Measurements from ENCODE around the gene ZMAT3.
A peak's percentile ranks its signal among the peaks of the same experiment; 100 is the strongest.

ZMAT3 gene

GRCh38 chr3:179091113-179091512, 19.5 kb upstream of the ZMAT3 start:
- Histone ChIP-seq H3K27me3 (ENCODE audit: control insufficient read depth in 5 of 5, insufficient read depth in 4 of 5, low read length in 5 of 5) (no peaks in the 10 kb centered on the region), H3K9me3 (ENCODE audit: control insufficient read depth in 5 of 5, low read length in 5 of 5) (no peaks in the 10 kb centered on the region), H3K4me1 (ENCODE audit: control insufficient read depth in 5 of 5, insufficient read depth in 5 of 5, low read length in 5 of 5) (no peaks in the 10 kb centered on the region), H3K36me3 (ENCODE audit: control insufficient read depth in 5 of 5, insufficient read depth in 5 of 5, low read length in 5 of 5) (no peaks in the 10 kb centered on the region), H3K27ac (ENCODE audit: low read depth, low read length) (no peak overlapping the region), H3K4me3 (ENCODE audit: low read depth in 1 of 5, low read length in 5 of 5) (no peak overlapping the region), H3K9ac (ENCODE audit: low read length in 5 of 5) (no peak overlapping the region)

GRCh38 chr3:179088306-179088705, 16.7 kb upstream of the ZMAT3 start:
- H3K36me3 ChIP-seq (ENCODE audit: control insufficient read depth in 5 of 5, insufficient read depth in 5 of 5, low read length in 5 of 5): no peaks in the 10 kb centered on the region
- no peaks in the 10 kb centered on the region for H3K9me3 ChIP-seq (ENCODE audit: control insufficient read depth in 5 of 5, low read length in 5 of 5)
- no peaks in the 10 kb centered on the region for H3K4me1 ChIP-seq (ENCODE audit: control insufficient read depth in 5 of 5, insufficient read depth in 5 of 5, low read length in 5 of 5)
- no peak overlapping the region for H3K9ac ChIP-seq (ENCODE audit: low read length in 5 of 5)
- no peak overlapping the region for H3K27ac ChIP-seq (ENCODE audit: low read depth, low read length)
- no peaks in the 10 kb centered on the region for H3K27me3 ChIP-seq (ENCODE audit: control insufficient read depth in 5 of 5, insufficient read depth in 4 of 5, low read length in 5 of 5)
- H3K4me3 ChIP-seq (ENCODE audit: low read depth in 1 of 5, low read length in 5 of 5): no peak overlapping the region

GRCh38 chr3:179083977-179084376, 12.4 kb upstream of the ZMAT3 start:
- no peaks in the 10 kb centered on the region for H3K4me1 ChIP-seq (ENCODE audit: control insufficient read depth in 5 of 5, insufficient read depth in 5 of 5, low read length in 5 of 5)
- H3K36me3 ChIP-seq (ENCODE audit: control insufficient read depth in 5 of 5, insufficient read depth in 5 of 5, low read length in 5 of 5): no peaks in the 10 kb centered on the region
- H3K9me3 ChIP-seq (ENCODE audit: control insufficient read depth in 5 of 5, low read length in 5 of 5): no peaks in the 10 kb centered on the region
- no peak overlapping the region for H3K27ac ChIP-seq (ENCODE audit: low read depth, low read length)
- no peaks in the 10 kb centered on the region for H3K27me3 ChIP-seq (ENCODE audit: control insufficient read depth in 5 of 5, insufficient read depth in 4 of 5, low read length in 5 of 5)
- no peak overlapping the region for H3K4me3 ChIP-seq (ENCODE audit: low read depth in 1 of 5, low read length in 5 of 5)
- no peak overlapping the region for H3K9ac ChIP-seq (ENCODE audit: low read length in 5 of 5)

- no peak overlapping the region for H3K9ac ChIP-seq (ENCODE audit: low read length in 5 of 5)
- H3K4me1 ChIP-seq (ENCODE audit: control insufficient read depth in 5 of 5, insufficient read depth in 5 of 5, low read length in 5 of 5): no peaks in the 10 kb centered on the region
- H3K4me3 ChIP-seq (ENCODE audit: low read depth in 1 of 5, low read length in 5 of 5): no peak overlapping the region
- no peaks in the 10 kb centered on the region for H3K27me3 ChIP-seq (ENCODE audit: control insufficient read depth in 5 of 5, insufficient read depth in 4 of 5, low read length in 5 of 5)
- H3K27ac ChIP-seq (ENCODE audit: low read depth, low read length): no peak overlapping the region
- no peaks in the 10 kb centered on the region for H3K9me3 ChIP-seq (ENCODE audit: control insufficient read depth in 5 of 5, low read length in 5 of 5)
- no peaks in the 10 kb centered on the region for H3K36me3 ChIP-seq (ENCODE audit: control insufficient read depth in 5 of 5, insufficient read depth in 5 of 5, low read length in 5 of 5)
Observed at GRCh38 chr3:179082416-179082815, 10.8 kb upstream of the ZMAT3 start.

- Histone ChIP-seq H3K4me3 (ENCODE audit: low read depth in 1 of 5, low read length in 5 of 5) (no peak overlapping the region), H3K27me3 (ENCODE audit: control insufficient read depth in 5 of 5, insufficient read depth in 4 of 5, low read length in 5 of 5) (no peaks in the 10 kb centered on the region), H3K9ac (ENCODE audit: low read length in 5 of 5) (no peak overlapping the region), H3K27ac (ENCODE audit: low read depth, low read length) (no peak overlapping the region), H3K9me3 (ENCODE audit: control insufficient read depth in 5 of 5, low read length in 5 of 5) (no peaks in the 10 kb centered on the region), H3K4me1 (ENCODE audit: control insufficient read depth in 5 of 5, insufficient read depth in 5 of 5, low read length in 5 of 5) (no peaks in the 10 kb centered on the region), H3K36me3 (ENCODE audit: control insufficient read depth in 5 of 5, insufficient read depth in 5 of 5, low read length in 5 of 5) (no peaks in the 10 kb centered on the region)
Observed at GRCh38 chr3:179081885-179082284, 10.3 kb upstream of the ZMAT3 start.

- Histone ChIP-seq H3K36me3 (ENCODE audit: control insufficient read depth in 5 of 5, insufficient read depth in 5 of 5, low read length in 5 of 5) (no peaks in the 10 kb centered on the region), H3K27ac (ENCODE audit: low read depth, low read length) (no peak overlapping the region), H3K4me1 (ENCODE audit: control insufficient read depth in 5 of 5, insufficient read depth in 5 of 5, low read length in 5 of 5) (no peaks in the 10 kb centered on the region), H3K9ac (ENCODE audit: low read length in 5 of 5) (no peak overlapping the region), H3K9me3 (ENCODE audit: control insufficient read depth in 5 of 5, low read length in 5 of 5) (no peaks in the 10 kb centered on the region), H3K27me3 (ENCODE audit: control insufficient read depth in 5 of 5, insufficient read depth in 4 of 5, low read length in 5 of 5) (no peaks in the 10 kb centered on the region), H3K4me3 (ENCODE audit: low read depth in 1 of 5, low read length in 5 of 5) (no peak overlapping the region)
Observed at GRCh38 chr3:179079537-179079936, 7.9 kb upstream of the ZMAT3 start.

- no peaks in the 10 kb centered on the region for H3K27me3 ChIP-seq (ENCODE audit: control insufficient read depth in 5 of 5, insufficient read depth in 4 of 5, low read length in 5 of 5)
- H3K4me1 ChIP-seq (ENCODE audit: control insufficient read depth in 5 of 5, insufficient read depth in 5 of 5, low read length in 5 of 5): peaks cover 0 to 8% (median 3%) of the 10 kb centered on the region in 5 donors
- no peak overlapping the region for H3K9ac ChIP-seq (ENCODE audit: low read length in 5 of 5)
- H3K36me3 ChIP-seq (ENCODE audit: control insufficient read depth in 5 of 5, insufficient read depth in 5 of 5, low read length in 5 of 5): no peaks in the 10 kb centered on the region
- no peak overlapping the region for H3K4me3 ChIP-seq (ENCODE audit: low read depth in 1 of 5, low read length in 5 of 5)
- no peaks in the 10 kb centered on the region for H3K9me3 ChIP-seq (ENCODE audit: control insufficient read depth in 5 of 5, low read length in 5 of 5)
- no peak overlapping the region for H3K27ac ChIP-seq (ENCODE audit: low read depth, low read length)
Observed at GRCh38 chr3:179076243-179077027, 4.8 kb upstream of the ZMAT3 start.

GRCh38 chr3:179074656-179075055, 3.0 kb upstream of the ZMAT3 start:
- H3K36me3 ChIP-seq (ENCODE audit: control insufficient read depth in 5 of 5, insufficient read depth in 5 of 5, low read length in 5 of 5): no peaks in the 10 kb centered on the region
- H3K9ac ChIP-seq (ENCODE audit: low read length in 5 of 5): no peak overlapping the region
- peaks cover 0 to 18% (median 13%) of the 10 kb centered on the region in 5 donors for H3K4me1 ChIP-seq (ENCODE audit: control insufficient read depth in 5 of 5, insufficient read depth in 5 of 5, low read length in 5 of 5)
- no peak overlapping the region for H3K27ac ChIP-seq (ENCODE audit: low read depth, low read length)
- H3K4me3 ChIP-seq (ENCODE audit: low read depth in 1 of 5, low read length in 5 of 5): no peak overlapping the region
- H3K27me3 ChIP-seq (ENCODE audit: control insufficient read depth in 5 of 5, insufficient read depth in 4 of 5, low read length in 5 of 5): no peaks in the 10 kb centered on the region
- H3K9me3 ChIP-seq (ENCODE audit: control insufficient read depth in 5 of 5, low read length in 5 of 5): no peaks in the 10 kb centered on the region

GRCh38 chr3:179073816-179074215, 2.2 kb upstream of the ZMAT3 start:
- no peak overlapping the region for H3K27ac ChIP-seq (ENCODE audit: low read depth, low read length)
- H3K4me3 ChIP-seq (ENCODE audit: low read depth in 1 of 5, low read length in 5 of 5): no peak overlapping the region
- H3K36me3 ChIP-seq (ENCODE audit: control insufficient read depth in 5 of 5, insufficient read depth in 5 of 5, low read length in 5 of 5): no peaks in the 10 kb centered on the region
- no peaks in the 10 kb centered on the region for H3K27me3 ChIP-seq (ENCODE audit: control insufficient read depth in 5 of 5, insufficient read depth in 4 of 5, low read length in 5 of 5)
- H3K9me3 ChIP-seq (ENCODE audit: control insufficient read depth in 5 of 5, low read length in 5 of 5): no peaks in the 10 kb centered on the region
- no peak overlapping the region for H3K9ac ChIP-seq (ENCODE audit: low read length in 5 of 5)
- H3K4me1 ChIP-seq (ENCODE audit: control insufficient read depth in 5 of 5, insufficient read depth in 5 of 5, low read length in 5 of 5): peaks cover 0 to 18% (median 13%) of the 10 kb centered on the region in 5 donors

- peaks cover 2 to 5% (median 4%) of the 10 kb centered on the region in 5 donors for H3K36me3 ChIP-seq (ENCODE audit: control insufficient read depth in 5 of 5, insufficient read depth in 5 of 5, low read length in 5 of 5)
- H3K27me3 ChIP-seq (ENCODE audit: control insufficient read depth in 5 of 5, insufficient read depth in 4 of 5, low read length in 5 of 5): no peaks in the 10 kb centered on the region
- no peaks in the 10 kb centered on the region for H3K9me3 ChIP-seq (ENCODE audit: control insufficient read depth in 5 of 5, low read length in 5 of 5)
- peak overlapping the region; percentile 81 for H3K27ac ChIP-seq (ENCODE audit: low read depth, low read length)
- H3K4me1 ChIP-seq (ENCODE audit: control insufficient read depth in 5 of 5, insufficient read depth in 5 of 5, low read length in 5 of 5): peaks cover 0 to 18% (median 13%) of the 10 kb centered on the region in 5 donors
- H3K9ac ChIP-seq (ENCODE audit: low read length in 5 of 5): peak overlapping the region; percentile 73 to 92 (median 86)
- peak overlapping the region; percentile 82 to 99 (median 97) for H3K4me3 ChIP-seq (ENCODE audit: low read depth in 1 of 5, low read length in 5 of 5)
Observed at GRCh38 chr3:179072100-179072438, 460 bp upstream of the ZMAT3 start.
